GM12865 (cell line): ENCODE results near the gene SLC29A4.

ENCODE experiments used
- DNase-seq: peaks from one replicate; pipeline ENCODE4 v3.0.0; 2010; ENCODE audit warnings: low read depth
- H3K4me3 ChIP-seq: 2 replicates; pipeline ENCODE4 v1.5.1; 2011; ENCODE audit warnings: mild to moderate bottlenecking, low read depth, low read length, control low read depth
- TF ChIP-seq, protein P1 (sequence below): IDR thresholded peaks from 2 replicates; pipeline ENCODE4 v1.5.1; 2011; ENCODE audit warnings: low read length, control low read depth, low read depth, inconsistent platforms; ENCODE audit not compliant: insufficient read depth; ENCODE audit errors: missing control alignments

Gene SLC29A4, protein sequence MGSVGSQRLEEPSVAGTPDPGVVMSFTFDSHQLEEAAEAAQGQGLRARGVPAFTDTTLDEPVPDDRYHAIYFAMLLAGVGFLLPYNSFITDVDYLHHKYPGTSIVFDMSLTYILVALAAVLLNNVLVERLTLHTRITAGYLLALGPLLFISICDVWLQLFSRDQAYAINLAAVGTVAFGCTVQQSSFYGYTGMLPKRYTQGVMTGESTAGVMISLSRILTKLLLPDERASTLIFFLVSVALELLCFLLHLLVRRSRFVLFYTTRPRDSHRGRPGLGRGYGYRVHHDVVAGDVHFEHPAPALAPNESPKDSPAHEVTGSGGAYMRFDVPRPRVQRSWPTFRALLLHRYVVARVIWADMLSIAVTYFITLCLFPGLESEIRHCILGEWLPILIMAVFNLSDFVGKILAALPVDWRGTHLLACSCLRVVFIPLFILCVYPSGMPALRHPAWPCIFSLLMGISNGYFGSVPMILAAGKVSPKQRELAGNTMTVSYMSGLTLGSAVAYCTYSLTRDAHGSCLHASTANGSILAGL

DNA sequence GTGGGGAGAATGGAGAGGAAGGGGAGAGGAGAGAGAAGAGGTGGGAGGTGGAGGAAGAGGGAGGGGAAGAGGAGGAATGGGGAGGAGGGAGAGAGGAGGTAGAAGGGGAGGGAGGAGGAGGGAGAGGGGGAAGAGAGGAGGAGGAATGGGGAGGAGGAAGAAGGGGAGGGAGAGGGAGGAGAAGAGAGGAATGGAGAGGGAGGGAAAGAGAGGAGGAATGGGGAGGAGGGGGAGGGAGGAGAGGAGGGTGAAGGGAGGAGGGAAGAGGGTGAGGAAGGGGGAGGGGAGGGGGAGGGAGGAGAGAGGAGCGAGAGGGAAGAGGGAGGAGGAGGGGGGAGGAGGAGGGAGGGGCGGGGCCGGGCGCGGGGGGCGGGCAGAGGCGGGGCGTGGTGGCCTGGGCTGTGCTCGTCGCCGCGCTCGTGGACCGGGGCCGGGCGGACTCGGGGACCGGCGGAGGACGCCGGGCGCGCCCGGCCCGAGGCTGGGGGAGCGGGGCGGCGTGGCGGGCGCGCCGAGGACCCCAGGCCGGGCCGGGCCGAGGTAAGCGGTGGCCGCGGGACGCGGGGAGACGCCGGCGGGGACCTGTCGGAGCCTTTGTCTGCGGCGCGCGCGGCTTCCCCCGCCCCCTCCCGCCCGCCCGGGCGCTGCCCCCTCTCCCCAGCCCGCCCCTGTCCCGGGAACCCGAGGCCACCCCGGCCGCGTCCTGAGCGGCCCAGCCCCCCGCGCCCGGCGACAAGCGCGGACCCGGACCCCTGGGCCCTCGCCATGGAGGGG, at the start of gene SLC29A4:
SLC29A4 (plus strand) TSS at position 401 of the 774 bp plus-strand sequence. CDS start 4,874 bp downstream, outside the sequence.
- peak; percentile 15 for DNase-seq
- TF ChIP-seq, protein P1, sequence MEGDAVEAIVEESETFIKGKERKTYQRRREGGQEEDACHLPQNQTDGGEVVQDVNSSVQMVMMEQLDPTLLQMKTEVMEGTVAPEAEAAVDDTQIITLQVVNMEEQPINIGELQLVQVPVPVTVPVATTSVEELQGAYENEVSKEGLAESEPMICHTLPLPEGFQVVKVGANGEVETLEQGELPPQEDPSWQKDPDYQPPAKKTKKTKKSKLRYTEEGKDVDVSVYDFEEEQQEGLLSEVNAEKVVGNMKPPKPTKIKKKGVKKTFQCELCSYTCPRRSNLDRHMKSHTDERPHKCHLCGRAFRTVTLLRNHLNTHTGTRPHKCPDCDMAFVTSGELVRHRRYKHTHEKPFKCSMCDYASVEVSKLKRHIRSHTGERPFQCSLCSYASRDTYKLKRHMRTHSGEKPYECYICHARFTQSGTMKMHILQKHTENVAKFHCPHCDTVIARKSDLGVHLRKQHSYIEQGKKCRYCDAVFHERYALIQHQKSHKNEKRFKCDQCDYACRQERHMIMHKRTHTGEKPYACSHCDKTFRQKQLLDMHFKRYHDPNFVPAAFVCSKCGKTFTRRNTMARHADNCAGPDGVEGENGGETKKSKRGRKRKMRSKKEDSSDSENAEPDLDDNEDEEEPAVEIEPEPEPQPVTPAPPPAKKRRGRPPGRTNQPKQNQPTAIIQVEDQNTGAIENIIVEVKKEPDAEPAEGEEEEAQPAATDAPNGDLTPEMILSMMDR, result no peak

DNA sequence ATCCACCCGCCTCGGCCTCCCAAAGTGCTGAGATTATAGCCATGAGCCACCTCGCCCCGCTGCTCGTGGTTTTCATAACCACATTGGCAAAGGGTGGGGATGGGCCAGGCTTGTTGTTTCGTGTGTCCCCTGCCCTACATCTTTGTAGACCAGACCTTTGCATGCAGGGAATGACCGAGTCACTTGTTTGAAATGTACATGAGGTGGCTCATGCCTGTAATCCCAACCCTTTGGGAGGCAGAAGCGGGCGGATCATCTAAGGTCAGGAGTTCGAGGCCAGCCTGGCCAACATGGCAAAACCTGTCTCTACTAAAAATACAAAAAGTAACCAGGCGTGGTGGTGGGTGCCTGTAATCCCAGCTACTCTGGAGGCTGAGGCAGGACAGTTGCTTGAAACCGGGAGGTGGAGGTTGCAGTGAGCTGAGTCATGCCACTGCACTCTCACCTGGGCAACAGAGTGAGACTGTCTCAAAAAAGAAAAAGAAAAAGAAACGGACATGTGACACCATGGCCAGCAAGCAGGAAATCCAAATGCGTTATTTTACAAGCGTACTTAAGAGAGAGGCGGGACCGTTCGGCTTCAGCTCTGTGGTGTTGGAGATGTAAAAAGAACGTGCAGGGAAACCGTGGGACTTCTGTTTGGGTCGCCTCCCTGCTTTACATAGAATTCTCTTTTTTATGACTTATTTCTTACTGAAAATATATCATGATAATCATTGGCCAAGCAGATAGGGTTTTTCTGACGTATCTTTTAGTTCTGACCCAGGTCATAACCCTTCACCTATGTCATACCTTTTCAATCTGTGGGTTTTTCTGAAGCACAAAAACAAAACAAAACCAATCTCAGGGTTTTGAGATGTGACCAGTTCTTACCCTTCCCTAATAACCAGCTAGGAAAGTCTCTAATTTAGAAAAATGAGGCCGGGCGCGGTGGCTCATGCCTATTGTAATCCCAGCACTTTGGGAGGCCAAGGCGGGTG, 47.6 kb upstream of the SLC29A4 start:
- no peak overlapping the region for H3K4me3 ChIP-seq
- TF ChIP-seq, protein P1, result no peak
- DNase-seq, result peak; percentile 88

More for the DNA sequence above, at the start of gene SLC29A4:
- peak within 1 kb of the TSS; percentile 26; the same call in 1 of the 2 replicates for H3K4me3 ChIP-seq

DNA sequence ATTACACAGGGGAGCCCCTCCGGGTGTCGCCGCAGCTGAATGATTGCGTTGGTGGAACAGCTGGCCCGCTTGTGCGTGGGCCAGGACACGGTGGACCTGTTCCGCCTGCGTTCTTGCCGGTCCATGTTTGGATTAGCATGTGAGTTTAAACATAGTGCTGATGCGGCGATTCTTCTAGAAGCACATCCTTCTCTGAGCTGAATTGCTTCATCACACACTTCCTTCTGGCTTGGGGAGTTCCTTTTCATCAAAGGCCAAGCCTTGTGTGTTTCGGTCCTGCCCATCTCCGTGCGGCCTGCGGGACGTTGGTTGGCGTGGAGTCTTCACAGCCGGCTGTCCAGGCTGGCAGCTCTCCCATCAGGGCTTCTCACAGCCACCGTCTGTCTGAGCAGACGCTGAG, 45.5 kb upstream of the SLC29A4 start:
- TF ChIP-seq, protein P1, result no peak
- no peak overlapping the region for H3K4me3 ChIP-seq
- peak; percentile 25 for DNase-seq

DNA sequence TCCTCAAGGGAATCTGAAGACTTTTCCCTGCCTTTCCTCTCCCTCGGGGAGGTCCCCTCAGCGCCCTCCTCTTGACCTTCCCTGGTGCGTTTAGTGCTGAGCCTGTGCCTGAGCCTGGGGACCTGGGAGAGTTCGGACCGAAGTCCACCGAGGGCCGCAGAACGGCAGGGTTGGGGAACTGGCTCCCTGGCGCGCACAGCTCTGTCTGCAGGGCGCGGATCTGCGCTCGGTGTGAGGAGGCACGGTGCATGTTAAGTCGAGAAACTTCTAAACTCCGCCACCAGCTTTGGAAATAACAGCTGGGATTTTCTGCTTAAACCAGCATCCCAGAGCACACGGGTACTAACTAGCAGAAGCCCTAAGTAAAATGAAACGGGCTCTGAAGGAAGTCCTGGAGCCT, 44.2 kb upstream of the SLC29A4 start:
- no peak overlapping the region for H3K4me3 ChIP-seq
- TF ChIP-seq, protein P1, result no peak
- no peak for DNase-seq

DNA sequence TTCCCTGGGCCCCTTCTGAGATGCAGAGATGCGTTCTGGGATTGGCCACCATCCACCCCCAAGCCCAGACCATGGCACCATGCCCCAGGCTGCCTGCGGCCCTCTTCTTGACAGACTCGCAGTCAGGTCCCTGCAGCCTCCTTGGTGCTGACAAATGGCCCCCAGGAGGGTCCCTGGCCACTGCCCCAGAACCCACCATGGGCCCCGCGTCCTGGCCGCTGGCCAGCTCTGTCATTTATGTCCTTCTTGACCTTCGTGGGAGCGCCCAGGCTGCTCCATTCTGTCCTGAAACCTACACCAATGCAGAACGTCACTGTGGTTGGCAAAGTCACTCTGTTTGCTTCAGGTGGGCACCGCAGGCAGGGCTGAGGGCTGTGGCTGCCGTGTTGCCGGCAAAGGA, 39.5 kb upstream of the SLC29A4 start:
- no peak overlapping the region for H3K4me3 ChIP-seq
- TF ChIP-seq, protein P1, result no peak
- no peak for DNase-seq
